Posterior cingulate gyrus (tissue), 11 donors: ENCODE measurements around the gene HOXB6.

Experiments used
- DNase-seq, 10 donors: peaks; one replicate each; pipeline versions ENCODE4 v3.0.0 to v3.0.0-alpha.2; 2020 to 2021; ENCODE audit warnings: mixed read lengths in 3 of 10
- intact Hi-C: fragments of 100-400 bp; cut with DNase I; formaldehyde crosslinking; loops from one replicate; pipeline ENCODE4 v1.15.1; 2023

Gene HOXB6

GRCh38 chr17:48571024-48571818 is 33.6 kb downstream of the HOXB6 start:
- peak in 1 of 10 donors; percentile 59 for DNase-seq
- intact Hi-C loops, result no loop called here

- intact Hi-C loops, result no loop called here
- DNase-seq, result peak in 1 of 10 donors; percentile 49
Measured at GRCh38 chr17:48570325-48571023, 34.3 kb downstream of the HOXB6 start.

GRCh38 chr17:48569674-48570324 is 35.0 kb downstream of the HOXB6 start:
- no peak for DNase-seq
- intact Hi-C loops, result no loop called here

- intact Hi-C loops, result no loop called here
- DNase-seq, result no peak
Measured at GRCh38 chr17:48569240-48569582, 35.6 kb downstream of the HOXB6 start.

GRCh38 chr17:48568499-48569239 is 36.1 kb downstream of the HOXB6 start:
- intact Hi-C loops, result no loop called here
- no peak for DNase-seq

GRCh38 chr17:48567646-48568354 is 37.0 kb downstream of the HOXB6 start:
- intact Hi-C loops, result no loop called here
- no peak for DNase-seq

GRCh38 chr17:48567209-48567608 is 37.6 kb downstream of the HOXB6 start:
- intact Hi-C loops, result no loop called here
- DNase-seq, result no peak

- DNase-seq, result no peak
- intact Hi-C loops, result no loop called here
Measured at GRCh38 chr17:48566717-48567116, 38.1 kb downstream of the HOXB6 start.

- no peak for DNase-seq
- intact Hi-C loops, result no loop called here
Measured at GRCh38 chr17:48565925-48566710, 38.7 kb downstream of the HOXB6 start.

GRCh38 chr17:48565022-48565554 is 39.7 kb downstream of the HOXB6 start:
- DNase-seq, result no peak
- intact Hi-C loops, result no loop called here

- DNase-seq, result no peak
- intact Hi-C loops, result no loop called here
Measured at GRCh38 chr17:48564188-48565021, 40.4 kb downstream of the HOXB6 start.

GRCh38 chr17:48563867-48564187 is 41.0 kb downstream of the HOXB6 start:
- intact Hi-C loops, result no loop called here
- DNase-seq, result no peak

GRCh38 chr17:48563385-48563838 is 41.4 kb downstream of the HOXB6 start:
- intact Hi-C loops, result no loop called here
- no peak for DNase-seq

GRCh38 chr17:48562934-48563333 is 41.9 kb downstream of the HOXB6 start:
- intact Hi-C loops, result no loop called here
- DNase-seq, result no peak

- intact Hi-C loops, result no loop called here
- no peak for DNase-seq
Measured at GRCh38 chr17:48561884-48562810, 42.6 kb downstream of the HOXB6 start.

GRCh38 chr17:48559840-48560817 is 44.7 kb downstream of the HOXB6 start:
- intact Hi-C loops, result no loop called here
- no peak for DNase-seq
